ENCODE data around the gene ZWILCH.

DNA sequence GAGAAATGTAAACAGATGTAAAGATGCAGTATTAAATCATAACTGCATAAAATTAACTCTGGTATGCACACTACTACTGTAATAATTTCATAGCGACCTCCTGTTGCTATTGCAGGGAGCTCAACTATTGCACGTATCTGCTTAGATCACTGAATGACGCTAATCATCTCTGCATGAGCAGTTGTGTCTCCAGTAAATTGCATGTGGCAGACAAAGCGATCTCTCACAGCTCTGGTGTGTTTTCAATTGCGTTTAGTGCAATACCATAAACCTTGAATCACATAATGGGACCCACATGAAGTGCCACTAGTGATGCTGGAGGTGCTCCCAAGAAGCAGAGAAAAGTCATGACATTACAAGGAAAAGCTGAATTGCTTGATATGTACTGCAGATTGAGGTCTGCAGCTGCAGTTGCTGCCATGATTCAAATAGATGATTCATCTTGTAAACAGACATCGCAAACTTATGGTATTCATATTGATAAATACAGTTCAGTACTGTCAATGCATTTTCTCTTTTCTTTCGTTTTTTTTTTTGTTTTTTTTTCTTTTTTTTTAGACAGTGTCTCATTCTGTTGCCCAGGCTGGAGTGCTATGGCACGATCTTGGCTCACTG is 90.9 kb downstream of the ZWILCH start:
- TF ChIP-seq, protein P1, sequence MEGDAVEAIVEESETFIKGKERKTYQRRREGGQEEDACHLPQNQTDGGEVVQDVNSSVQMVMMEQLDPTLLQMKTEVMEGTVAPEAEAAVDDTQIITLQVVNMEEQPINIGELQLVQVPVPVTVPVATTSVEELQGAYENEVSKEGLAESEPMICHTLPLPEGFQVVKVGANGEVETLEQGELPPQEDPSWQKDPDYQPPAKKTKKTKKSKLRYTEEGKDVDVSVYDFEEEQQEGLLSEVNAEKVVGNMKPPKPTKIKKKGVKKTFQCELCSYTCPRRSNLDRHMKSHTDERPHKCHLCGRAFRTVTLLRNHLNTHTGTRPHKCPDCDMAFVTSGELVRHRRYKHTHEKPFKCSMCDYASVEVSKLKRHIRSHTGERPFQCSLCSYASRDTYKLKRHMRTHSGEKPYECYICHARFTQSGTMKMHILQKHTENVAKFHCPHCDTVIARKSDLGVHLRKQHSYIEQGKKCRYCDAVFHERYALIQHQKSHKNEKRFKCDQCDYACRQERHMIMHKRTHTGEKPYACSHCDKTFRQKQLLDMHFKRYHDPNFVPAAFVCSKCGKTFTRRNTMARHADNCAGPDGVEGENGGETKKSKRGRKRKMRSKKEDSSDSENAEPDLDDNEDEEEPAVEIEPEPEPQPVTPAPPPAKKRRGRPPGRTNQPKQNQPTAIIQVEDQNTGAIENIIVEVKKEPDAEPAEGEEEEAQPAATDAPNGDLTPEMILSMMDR (conservative IDR thresholded peaks at IDR 0.05; ENCODE audit: low read length): no peak
- no peak for TF ChIP-seq EZH2phosphoT487 (IDR thresholded peaks at IDR 0.05; ENCODE audit: borderline replicate concordance)

Measured in Loucy (cell line).